Measurements from ENCODE around the gene PAQR9. TPM values are rescaled to one million over a fixed set of nuclear protein-coding genes. Genes with fewer than 3 reads are reported as not detected.
A peak's percentile ranks its signal among the peaks of the same experiment; 100 is the strongest.

PAQR9 gene
- polyA plus RNA-seq, 2 of the 4 experiments (the other 2 are of a cell fraction) = 3.0 to 3.1 TPM

DNA sequence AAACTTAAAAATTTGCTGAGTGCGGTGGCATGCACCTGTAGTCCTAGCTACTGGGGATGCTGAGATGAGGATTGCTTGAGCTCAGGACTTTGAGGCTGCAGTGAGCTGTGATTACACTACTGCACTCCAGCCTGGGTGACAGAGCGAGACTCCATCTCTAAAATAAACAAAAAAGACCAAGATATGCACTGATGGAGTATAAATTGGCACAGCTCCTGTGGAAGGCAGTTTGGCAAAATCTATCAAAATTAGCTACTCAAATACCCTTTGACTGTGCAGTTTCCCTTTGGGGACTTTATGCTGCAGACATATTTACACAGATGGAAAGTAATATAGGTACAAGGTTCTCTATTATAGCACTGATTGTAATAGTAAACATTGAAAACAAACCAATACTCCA lies 19.8 kb upstream of the PAQR9 start:
- CTCF ChIA-PET = interaction anchor here (0.7 to 5.5 kb wide), 9 partner anchors 9 to 1637 kb away, joined by 3 to 61 read pairs (median 4); partner anchors contain the start of gene PCOLCE2
- POLR2A ChIA-PET = no interaction called here

DNA sequence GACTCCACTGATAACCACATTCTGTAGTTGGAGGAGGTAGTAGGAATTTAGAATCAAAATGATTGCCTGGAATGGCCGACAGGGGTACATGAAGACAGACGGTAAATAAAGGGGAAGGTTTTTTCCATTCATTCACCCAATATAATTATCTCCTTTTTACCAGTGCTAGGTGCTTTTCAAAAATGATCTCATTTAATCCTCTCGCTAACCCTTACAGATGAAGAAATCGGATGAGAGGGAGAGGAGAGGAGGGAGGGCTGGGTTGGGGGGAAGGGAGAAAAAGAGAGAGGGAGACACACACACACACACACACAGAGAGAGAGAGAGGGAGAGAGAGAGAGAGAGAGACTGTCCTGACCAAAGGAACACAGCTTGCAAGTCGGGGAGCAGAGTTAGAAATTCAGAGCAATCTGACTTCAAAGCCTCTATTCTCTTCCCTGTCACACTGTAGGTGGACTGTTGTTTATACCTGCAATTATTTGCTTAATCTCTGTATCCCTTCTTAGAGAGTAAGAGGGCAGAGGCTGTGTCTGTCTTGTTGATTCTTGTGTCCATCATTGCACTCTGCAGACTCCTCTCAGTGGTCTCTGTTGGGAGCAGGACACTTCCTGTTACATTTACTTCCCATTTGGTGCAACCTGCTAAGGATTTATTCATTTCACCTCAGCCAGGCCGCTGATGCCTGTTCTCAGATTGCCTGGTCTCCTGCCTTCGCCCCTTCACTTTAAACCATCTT lies 18.7 kb upstream of the PAQR9 start:
- WGBS (ENCODE audit: missing lambda C conversion rate) = 78% methylated on average over 7 of the region's 7 CpGs
- H3K4me2 ChIP-seq = no peak overlapping the region
- CTCF ChIA-PET = interaction anchor here (1.0 to 5.5 kb wide), 7 partner anchors 9 to 154 kb away, joined by 3 to 61 read pairs (median 4); partner anchors contain the start of gene PCOLCE2
- H3K4me3 ChIP-seq = no peak overlapping the region
- H3K27ac ChIP-seq = 0 out of 6 replicates have a peak overlapping the region, but pooled peaks of 1 of the 2 experiments have one; percentile 2
- TF ChIP-seq JUNB (IDR thresholded peaks at IDR 0.05) (no peak), SMC3 (IDR thresholded peaks at IDR 0.05) (no peak), PHF8 (IDR thresholded peaks at IDR 0.05; ENCODE audit: borderline replicate concordance, low read depth) (no peak), ZFP36 (IDR thresholded peaks at IDR 0.05; ENCODE audit: borderline replicate concordance, partially characterized antibody) (no peak)
- TF ChIP-seq, protein P1, sequence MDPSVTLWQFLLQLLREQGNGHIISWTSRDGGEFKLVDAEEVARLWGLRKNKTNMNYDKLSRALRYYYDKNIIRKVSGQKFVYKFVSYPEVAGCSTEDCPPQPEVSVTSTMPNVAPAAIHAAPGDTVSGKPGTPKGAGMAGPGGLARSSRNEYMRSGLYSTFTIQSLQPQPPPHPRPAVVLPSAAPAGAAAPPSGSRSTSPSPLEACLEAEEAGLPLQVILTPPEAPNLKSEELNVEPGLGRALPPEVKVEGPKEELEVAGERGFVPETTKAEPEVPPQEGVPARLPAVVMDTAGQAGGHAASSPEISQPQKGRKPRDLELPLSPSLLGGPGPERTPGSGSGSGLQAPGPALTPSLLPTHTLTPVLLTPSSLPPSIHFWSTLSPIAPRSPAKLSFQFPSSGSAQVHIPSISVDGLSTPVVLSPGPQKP (IDR thresholded peaks at IDR 0.05; ENCODE audit: low read depth, low read length) = no peak
- TF ChIP-seq, protein P2, sequence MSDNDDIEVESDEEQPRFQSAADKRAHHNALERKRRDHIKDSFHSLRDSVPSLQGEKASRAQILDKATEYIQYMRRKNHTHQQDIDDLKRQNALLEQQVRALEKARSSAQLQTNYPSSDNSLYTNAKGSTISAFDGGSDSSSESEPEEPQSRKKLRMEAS (IDR thresholded peaks at IDR 0.05) = no peak
- TF ChIP-seq, protein P3, sequence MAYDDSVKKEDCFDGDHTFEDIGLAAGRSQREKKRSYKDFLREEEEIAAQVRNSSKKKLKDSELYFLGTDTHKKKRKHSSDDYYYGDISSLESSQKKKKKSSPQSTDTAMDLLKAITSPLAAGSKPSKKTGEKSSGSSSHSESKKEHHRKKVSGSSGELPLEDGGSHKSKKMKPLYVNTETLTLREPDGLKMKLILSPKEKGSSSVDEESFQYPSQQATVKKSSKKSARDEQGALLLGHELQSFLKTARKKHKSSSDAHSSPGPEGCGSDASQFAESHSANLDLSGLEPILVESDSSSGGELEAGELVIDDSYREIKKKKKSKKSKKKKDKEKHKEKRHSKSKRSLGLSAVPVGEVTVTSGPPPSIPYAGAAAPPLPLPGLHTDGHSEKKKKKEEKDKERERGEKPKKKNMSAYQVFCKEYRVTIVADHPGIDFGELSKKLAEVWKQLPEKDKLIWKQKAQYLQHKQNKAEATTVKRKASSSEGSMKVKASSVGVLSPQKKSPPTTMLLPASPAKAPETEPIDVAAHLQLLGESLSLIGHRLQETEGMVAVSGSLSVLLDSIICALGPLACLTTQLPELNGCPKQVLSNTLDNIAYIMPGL (CRISPR knock-in tag; IDR thresholded peaks at IDR 0.05; ENCODE audit: borderline replicate concordance) = no peak
- POLR2A ChIA-PET = no interaction called here
- ATAC-seq (no peak; a peak in 1 of 6 replicates), FAIRE-seq (no peak), DNase-seq (ENCODE audit: low read depth in 1 of 2, low spot score in 1 of 2) (no peak)
- peaks cover 26% of the 10 kb centered on the region for H3K4me1 ChIP-seq
- no peaks in the 10 kb centered on the region for H3K9me3 ChIP-seq

More for the DNA sequence above, 19.8 kb upstream of the PAQR9 start:
- FAIRE-seq = no peak
- H3K9me3 ChIP-seq = no peaks in the 10 kb centered on the region
- no peak for ATAC-seq
- TF ChIP-seq RFX5 (IDR thresholded peaks at IDR 0.05) (no peak), MAFK (IDR thresholded peaks at IDR 0.05; ENCODE audit: partially characterized antibody) (peak; percentile 43), FOXS1 (CRISPR knock-in tag; IDR thresholded peaks at IDR 0.05) (no peak), TFCP2L1 (CRISPR knock-in tag; IDR thresholded peaks at IDR 0.05) (no peak), ZSCAN20 (CRISPR knock-in tag; IDR thresholded peaks at IDR 0.05) (no peak), BHLHE40 (IDR thresholded peaks at IDR 0.05; ENCODE audit: low read depth, low read length) (no peak), HOXB13 (CRISPR knock-in tag; IDR thresholded peaks at IDR 0.05; ENCODE audit: low read depth) (no peak)
- peaks cover 16% of the 10 kb centered on the region for H3K4me1 ChIP-seq
- no peak overlapping the region for H3K4me3 ChIP-seq
- WGBS (ENCODE audit: missing lambda C conversion rate) = 81% methylated on average over 2 of the region's 2 CpGs
- DNase-seq (ENCODE audit: low read depth in 1 of 2, low spot score in 1 of 2) = no peak
- no peak overlapping the region for H3K27ac ChIP-seq
- H3K4me2 ChIP-seq = no peak overlapping the region

DNA sequence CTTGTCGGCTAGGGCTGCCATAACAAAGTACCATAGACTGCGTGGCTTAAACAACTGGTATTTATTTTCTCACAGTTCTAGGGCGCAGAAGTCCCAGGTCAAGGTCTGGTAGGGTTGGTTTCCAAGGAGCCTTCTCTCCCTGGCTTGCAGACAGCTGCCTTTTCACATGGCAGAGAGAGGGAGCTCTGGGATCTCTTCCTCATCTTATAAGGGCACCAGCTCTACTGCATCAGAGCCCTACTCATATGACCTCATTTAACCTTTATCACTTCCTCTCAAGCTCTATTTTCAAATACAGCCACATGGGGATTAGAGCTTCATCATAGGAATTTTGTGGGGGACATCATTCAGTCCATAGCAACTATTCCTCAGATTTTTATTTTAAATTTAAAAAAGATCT lies 17.6 kb upstream of the PAQR9 start:
- H3K4me3 ChIP-seq = no peak overlapping the region
- no peak for FAIRE-seq
- ChIA-PET POLR2A (interaction anchor here (0.9 kb wide), 1 partner anchor 93 kb away, joined by 4 read pairs; no protein-coding TSS in a partner anchor), CTCF (interaction anchor here (0.6 to 5.5 kb wide), 8 partner anchors 10 to 1032 kb away, joined by 3 to 61 read pairs (median 5); no protein-coding TSS in a partner anchor)
- peak overlapping the region in 1 of 2 experiments; percentile 41; a peak in 2 of 6 replicates for H3K27ac ChIP-seq
- 57% methylated on average over 3 of the region's 3 CpGs for WGBS (ENCODE audit: missing lambda C conversion rate)
- DNase-seq (ENCODE audit: low read depth in 1 of 2, low spot score in 1 of 2) = peak in 1 of 2 experiments; percentile 39
- no peaks in the 10 kb centered on the region for H3K9me3 ChIP-seq
- peaks cover 35% of the 10 kb centered on the region for H3K4me1 ChIP-seq
- 0 out of 3 replicates have a peak overlapping the region, but pooled peaks have one; percentile 11 for H3K4me2 ChIP-seq
- peak in 1 of 2 experiments; percentile 14; a peak in 1 of 6 replicates for ATAC-seq
- TF ChIP-seq, protein P4, sequence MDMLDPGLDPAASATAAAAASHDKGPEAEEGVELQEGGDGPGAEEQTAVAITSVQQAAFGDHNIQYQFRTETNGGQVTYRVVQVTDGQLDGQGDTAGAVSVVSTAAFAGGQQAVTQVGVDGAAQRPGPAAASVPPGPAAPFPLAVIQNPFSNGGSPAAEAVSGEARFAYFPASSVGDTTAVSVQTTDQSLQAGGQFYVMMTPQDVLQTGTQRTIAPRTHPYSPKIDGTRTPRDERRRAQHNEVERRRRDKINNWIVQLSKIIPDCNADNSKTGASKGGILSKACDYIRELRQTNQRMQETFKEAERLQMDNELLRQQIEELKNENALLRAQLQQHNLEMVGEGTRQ (IDR thresholded peaks at IDR 0.05) = no peak
- TF ChIP-seq RCOR1 (IDR thresholded peaks at IDR 0.05; ENCODE audit: low read depth, low read length) = no peak
- no peak for TF ChIP-seq RFX5 (IDR thresholded peaks at IDR 0.05)
- no peak for TF ChIP-seq MAFK (IDR thresholded peaks at IDR 0.05; ENCODE audit: partially characterized antibody)
- TF ChIP-seq TP53 (CRISPR knock-in tag; IDR thresholded peaks at IDR 0.05) = no peak
- no peak for TF ChIP-seq MAZ (IDR thresholded peaks at IDR 0.05; ENCODE audit: borderline replicate concordance, low read depth, low read length)
- no peak for TF ChIP-seq NPAS2 (CRISPR knock-in tag; IDR thresholded peaks at IDR 0.05; ENCODE audit: borderline replicate concordance)
- TF ChIP-seq CBX2 (IDR thresholded peaks at IDR 0.05; ENCODE audit: borderline replicate concordance, low read depth) = no peak
- TF ChIP-seq EP300 (IDR thresholded peaks at IDR 0.05) = no peak
- TF ChIP-seq, protein P5, sequence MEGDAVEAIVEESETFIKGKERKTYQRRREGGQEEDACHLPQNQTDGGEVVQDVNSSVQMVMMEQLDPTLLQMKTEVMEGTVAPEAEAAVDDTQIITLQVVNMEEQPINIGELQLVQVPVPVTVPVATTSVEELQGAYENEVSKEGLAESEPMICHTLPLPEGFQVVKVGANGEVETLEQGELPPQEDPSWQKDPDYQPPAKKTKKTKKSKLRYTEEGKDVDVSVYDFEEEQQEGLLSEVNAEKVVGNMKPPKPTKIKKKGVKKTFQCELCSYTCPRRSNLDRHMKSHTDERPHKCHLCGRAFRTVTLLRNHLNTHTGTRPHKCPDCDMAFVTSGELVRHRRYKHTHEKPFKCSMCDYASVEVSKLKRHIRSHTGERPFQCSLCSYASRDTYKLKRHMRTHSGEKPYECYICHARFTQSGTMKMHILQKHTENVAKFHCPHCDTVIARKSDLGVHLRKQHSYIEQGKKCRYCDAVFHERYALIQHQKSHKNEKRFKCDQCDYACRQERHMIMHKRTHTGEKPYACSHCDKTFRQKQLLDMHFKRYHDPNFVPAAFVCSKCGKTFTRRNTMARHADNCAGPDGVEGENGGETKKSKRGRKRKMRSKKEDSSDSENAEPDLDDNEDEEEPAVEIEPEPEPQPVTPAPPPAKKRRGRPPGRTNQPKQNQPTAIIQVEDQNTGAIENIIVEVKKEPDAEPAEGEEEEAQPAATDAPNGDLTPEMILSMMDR (IDR thresholded peaks at IDR 0.05) = no peak
- no peak for TF ChIP-seq TFCP2L1 (CRISPR knock-in tag; IDR thresholded peaks at IDR 0.05)
- TF ChIP-seq JUN (IDR thresholded peaks at IDR 0.05) = no peak
- no peak for TF ChIP-seq CHD2 (IDR thresholded peaks at IDR 0.05; ENCODE audit: low read length, partially characterized antibody)
- no peak for TF ChIP-seq BHLHE40 (IDR thresholded peaks at IDR 0.05; ENCODE audit: low read depth, low read length)
- TF ChIP-seq, protein P2 (IDR thresholded peaks at IDR 0.05) = no peak
- TF ChIP-seq RARB (CRISPR knock-in tag; IDR thresholded peaks at IDR 0.05) = no peak
- TF ChIP-seq SREBF2 (IDR thresholded peaks at IDR 0.05) = no peak
